IMR-90 (cell line): ENCODE measurements around the gene CDH23. TPM values are rescaled to one million over a fixed set of nuclear protein-coding genes. Genes with fewer than 3 reads are reported as not detected.

ENCODE experiments used
- ATAC-seq: fragments of 200-7000 bp; cut with Tn5 transposase; 2 replicates; pipeline ENCODE4 v1.9.1; 2020; ENCODE audit warnings: low read depth, mild to moderate bottlenecking, moderate library complexity
- BruUV-seq: library from RNA; stranded (reverse); fragments of 400-500 nt; replicated peaks from 2 replicates; lab custom pipeline; 2021; lab: Mats Ljungman, UMichigan
- CTCF ChIA-PET: fragments of 300-600 bp; formaldehyde crosslinking; extraction: SDS; loops from one replicate; lab custom pipeline; 2021; ENCODE audit warnings: antibody characterized with exemption; lab: Yijun Ruan, JAX
- POLR2A ChIA-PET: fragments of 300-600 bp; sonication (Branson Sonifier 250); formaldehyde crosslinking; loops from one replicate; lab custom pipeline; 2022; ENCODE audit warnings: antibody characterized with exemption; ENCODE audit not compliant: unreplicated experiment; lab: Charles Lee
- DNase-seq: peaks from one replicate; pipeline ENCODE4 v3.0.0; 2013
- H2AFZ ChIP-seq: replicated peaks from 2 replicates; pipeline ENCODE3; 2013; ENCODE audit warnings: low read length, mild to moderate bottlenecking; ENCODE audit not compliant: poor library complexity
- H2AK5ac ChIP-seq: 2 replicates; pipeline ENCODE4 v1.6.1; 2013; ENCODE audit warnings: low read depth, low read length, inconsistent platforms
- H2AK9ac ChIP-seq: replicated peaks from 2 replicates; pipeline ENCODE3; 2013; ENCODE audit warnings: mild to moderate bottlenecking, low read depth, low read length, moderate library complexity; ENCODE audit not compliant: poor library complexity
- H2BK120ac ChIP-seq: 2 replicates; pipeline ENCODE4 v1.6.1; 2013; ENCODE audit warnings: low read depth, low read length, inconsistent platforms
- H2BK15ac ChIP-seq: 3 replicates; pipeline ENCODE4 v1.6.1; 2013; ENCODE audit warnings: low read depth, low read length, inconsistent platforms
- H2BK20ac ChIP-seq: 2 replicates; pipeline ENCODE4 v1.6.1; 2013; ENCODE audit warnings: low read depth, mild to moderate bottlenecking, inconsistent platforms, low read length, moderate library complexity
- H2BK5ac ChIP-seq: 2 replicates; pipeline ENCODE4 v1.6.1; 2013; ENCODE audit warnings: mild to moderate bottlenecking, low read depth, low read length, inconsistent platforms; ENCODE audit not compliant: poor library complexity, severe bottlenecking
- H3K14ac ChIP-seq: replicated peaks from 2 replicates; pipeline ENCODE4 v1.6.1; 2013; ENCODE audit warnings: low read depth, low read length, inconsistent platforms
- H3K18ac ChIP-seq: 2 replicates; pipeline ENCODE4 v1.6.1; 2013; ENCODE audit warnings: low read depth, low read length, control low read depth
- H3K23ac ChIP-seq: 2 replicates; pipeline ENCODE4 v1.6.1; 2013; ENCODE audit warnings: low read depth, low read length, inconsistent platforms
- H3K27ac ChIP-seq: 2 replicates; pipeline ENCODE4 v1.5.1; 2013; ENCODE audit warnings: mild to moderate bottlenecking, control low read depth, low read length; ENCODE audit not compliant: insufficient read depth
- H3K27me3 ChIP-seq: 2 replicates; pipeline ENCODE4 v1.6.1; 2013; ENCODE audit warnings: low read length; ENCODE audit not compliant: control insufficient read depth, insufficient read depth
- H3K36me3 ChIP-seq: 2 replicates; pipeline ENCODE4 v1.6.1; 2013; ENCODE audit warnings: low read length, mixed read lengths; ENCODE audit not compliant: control insufficient read depth, insufficient read depth
- H3K4ac ChIP-seq: 2 replicates; pipeline ENCODE4 v1.6.1; 2013; ENCODE audit warnings: low read depth, low read length, inconsistent platforms
- H3K4me1 ChIP-seq: 2 replicates; pipeline ENCODE4 v1.6.1; 2013; ENCODE audit warnings: low read length, mixed read lengths; ENCODE audit not compliant: control insufficient read depth, insufficient read depth
- H3K4me2 ChIP-seq: 2 replicates; pipeline ENCODE4 v1.6.1; 2013; ENCODE audit warnings: low read depth, mild to moderate bottlenecking, control low read depth, low read length, moderate library complexity
- H3K4me3 ChIP-seq: 2 replicates; pipeline ENCODE4 v1.5.1; 2013; ENCODE audit warnings: low read depth, mild to moderate bottlenecking, control low read depth, low read length, moderate library complexity; ENCODE audit not compliant: insufficient read depth
- H3K56ac ChIP-seq: 2 replicates; pipeline ENCODE4 v1.6.1; 2013; ENCODE audit warnings: low read length, inconsistent platforms; ENCODE audit not compliant: insufficient read depth; ENCODE audit errors: extremely low read depth
- H3K79me1 ChIP-seq, 2 experiments: 2 replicates each; pipeline ENCODE4 v1.6.1; 2013; ENCODE audit warnings: low read length in 2 of 2, inconsistent platforms in 1 of 2, low read depth in 1 of 2
- H3K9ac ChIP-seq: 2 replicates; pipeline ENCODE4 v1.6.1; 2013; ENCODE audit warnings: low read depth, low read length, control low read depth
- H3K9me1 ChIP-seq: 2 replicates; pipeline ENCODE4 v1.6.1; 2013; ENCODE audit warnings: low read length, inconsistent platforms; ENCODE audit not compliant: insufficient read depth
- H3K9me3 ChIP-seq: 2 replicates; pipeline ENCODE4 v1.6.1; 2013; ENCODE audit warnings: low read length; ENCODE audit not compliant: control insufficient read depth, insufficient read depth
- H4K20me1 ChIP-seq: 2 replicates; pipeline ENCODE4 v1.6.1; 2013; ENCODE audit warnings: low read length, inconsistent platforms; ENCODE audit not compliant: insufficient read depth
- H4K5ac ChIP-seq: 2 replicates; pipeline ENCODE4 v1.6.1; 2013; ENCODE audit warnings: mild to moderate bottlenecking, low read depth, low read length, control low read depth
- H4K8ac ChIP-seq, 2 experiments: 2 replicates each; pipeline ENCODE4 v1.6.1; 2013; ENCODE audit warnings: low read depth in 2 of 2, low read length in 2 of 2, control low read depth in 1 of 2, inconsistent platforms in 1 of 2
- H4K91ac ChIP-seq: 2 replicates; pipeline ENCODE4 v1.6.1; 2013; ENCODE audit warnings: low read depth, low read length, inconsistent platforms; ENCODE audit not compliant: insufficient read depth
- CHD1 ChIP-seq: IDR thresholded peaks from 2 replicates; pipeline ENCODE4 v1.6.1; 2012; ENCODE audit warnings: low read depth, low read length, improper control_type of control experiment
- MAZ ChIP-seq: IDR thresholded peaks from 2 replicates; pipeline ENCODE4 v1.6.1; 2012; ENCODE audit warnings: low read depth, mild to moderate bottlenecking, low read length, improper control_type of control experiment, moderate library complexity, borderline replicate concordance
- MXI1 ChIP-seq: IDR thresholded peaks from 2 replicates; pipeline ENCODE4 v1.6.1; 2012; ENCODE audit warnings: low read depth, mild to moderate bottlenecking, low read length, moderate library complexity, borderline replicate concordance
- NFE2L2 ChIP-seq: fragments of 150-350 bp; IDR thresholded peaks from 2 replicates; pipeline ENCODE4 v1.6.1; 2016; ENCODE audit warnings: low read depth, mild to moderate bottlenecking, low read length
- POLR2A ChIP-seq: IDR thresholded peaks from 2 replicates; pipeline ENCODE4 v1.6.1; 2012; ENCODE audit warnings: mild to moderate bottlenecking, low read depth, low read length
- WGBS, 2 experiments: methylation state at CpG; one replicate each; pipeline versions ENCODE4 v1.1.5 to v1.1.7; 2013; ENCODE audit warnings: missing lambda C conversion rate in 2 of 2; ENCODE audit not compliant: insufficient read length in 1 of 2; ENCODE audit errors: extremely low coverage in 2 of 2; 5-methylcytosine and 5-hydroxymethylcytosine counted together
- dilution Hi-C: fragments of 300-500 bp; cut with HindIII; formaldehyde crosslinking; loops from one replicate; pipeline ENCODE4 v1.14.3; 2018; ENCODE audit warnings: low sequenced_read_pairs; ENCODE audit not compliant: unreplicated experiment
- in situ Hi-C: fragments of 300-500 bp; cut with MboI; formaldehyde crosslinking; loops from 3 replicates; pipeline ENCODE4 v1.14.3; 2019; ENCODE audit warnings: low sequenced_read_pairs, inconsistent platforms, mixed read lengths
- intact Hi-C: fragments of 100-400 bp; cut with micrococcal nuclease; formaldehyde crosslinking; loops from 2 replicates; pipeline ENCODE4 v1.10.0; 2022
- polyA plus RNA-seq, 3 experiments: library from polyadenylated mRNA; depleted of rRNA; stranded (reverse); fragments of >200 nt; gene quantifications; 2 replicates each; pipeline ENCODE4 v1.2.3, GENCODE V29; 2012; ENCODE audit warnings: low replicate concordance in 1 of 3
- total RNA-seq: library from RNA; depleted of rRNA; stranded (reverse); fragments of >200 nt; gene quantifications from 2 replicates; pipeline ENCODE4 v1.2.3, GENCODE V29; 2012

Gene CDH23
- total and polyA plus RNA-seq, 2 of the 4 experiments (the other 2 are of a cell fraction), result under 0.01 to 0.03 TPM

DNA sequence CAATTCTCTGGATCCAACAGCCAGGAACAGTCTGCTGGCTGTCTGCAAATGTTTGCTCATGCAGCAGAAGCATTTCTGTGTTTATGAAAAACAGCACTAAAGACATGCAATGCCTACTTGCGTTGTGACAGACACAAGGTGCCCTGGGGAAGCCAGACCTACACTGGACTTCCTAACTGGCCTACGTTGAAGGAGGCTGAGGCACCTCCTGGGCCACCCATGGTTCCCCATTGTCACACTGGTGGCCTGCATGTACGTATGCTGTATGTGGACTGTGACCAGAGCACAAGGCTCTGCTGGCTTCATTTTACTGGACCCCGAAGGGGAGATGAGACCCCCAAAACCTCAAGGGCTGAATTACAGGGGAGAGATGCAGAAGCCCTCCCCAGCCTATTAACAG, 426.6 kb downstream of the CDH23 start:
- DNase-seq (no peak), ATAC-seq (no peak)
- peaks cover 7 to 14% of the 10 kb centered on the region in 2 experiments; a peak in 3 of 4 replicates for H3K79me1 ChIP-seq
- no peak overlapping the region for H3K14ac ChIP-seq
- no peak overlapping the region for H3K18ac ChIP-seq
- ChIA-PET CTCF (no interaction called here), POLR2A (no interaction called here)
- H3K4ac ChIP-seq, result no peak overlapping the region
- intact Hi-C loops (no loop called here), in situ Hi-C loops (no loop called here), dilution Hi-C loops (no loop called here)
- H3K4me2 ChIP-seq, result no peak overlapping the region
- H2BK15ac ChIP-seq, result no peak overlapping the region
- no peak overlapping the region for H2BK120ac ChIP-seq
- H4K5ac ChIP-seq, result no peak overlapping the region
- no peaks in the 10 kb centered on the region for H3K9me3 ChIP-seq
- peaks cover 19% of the 10 kb centered on the region for H4K20me1 ChIP-seq
- WGBS, 2 experiments, result 100% methylated on average over 2 of the region's 4 CpGs; no CpG with 5 or more reads in 1 of the 2 experiments
- H2BK20ac ChIP-seq, result no peak overlapping the region
- H3K4me3 ChIP-seq, result no peak overlapping the region
- no peak overlapping the region for H3K9ac ChIP-seq
- peak overlapping the region; percentile 62 for H2AK9ac ChIP-seq
- H3K36me3 ChIP-seq, result peaks cover 69% of the 10 kb centered on the region
- H3K27ac ChIP-seq, result no peak overlapping the region
- no peak overlapping the region for H4K91ac ChIP-seq
- H2AFZ ChIP-seq, result no peak overlapping the region
- H2AK5ac ChIP-seq, result no peak overlapping the region
- no peak overlapping the region for H3K23ac ChIP-seq
- H2BK5ac ChIP-seq, result no peak overlapping the region
- no TSS peak for BruUV-seq
- H3K9me1 ChIP-seq, result peaks cover 3% of the 10 kb centered on the region; the same call in 1 of the 2 replicates
- H3K4me1 ChIP-seq, result no peaks in the 10 kb centered on the region
- no peak overlapping the region for H4K8ac ChIP-seq
- TF ChIP-seq CHD1, result no peak
- no peak for TF ChIP-seq MAZ
- no peak for TF ChIP-seq NFE2L2
- no peak for TF ChIP-seq MXI1
- TF ChIP-seq POLR2A, result no peak
- no peaks in the 10 kb centered on the region for H3K27me3 ChIP-seq
- H3K56ac ChIP-seq, result no peak overlapping the region
